ENCODE data around the gene SRP54. TPM values are rescaled to one million over a fixed set of nuclear protein-coding genes. Genes with fewer than 3 reads are reported as not detected.

SRP54 gene
- total RNA-seq, 1 donor from 2014 or later, result 74.0 TPM

- Histone ChIP-seq H3K27me3 (ENCODE audit: insufficient read depth, low read length) (no peaks in the 10 kb centered on the region), H2AFZ (ENCODE audit: low read depth, low read length) (no peak overlapping the region), H3K4me3 (ENCODE audit: insufficient read depth, low read depth, low read length) (no peak overlapping the region), H3K36me3 (ENCODE audit: insufficient read depth, low read length) (peaks cover 14% of the 10 kb centered on the region), H4K20me1 (ENCODE audit: insufficient read depth, low read length) (peaks cover 6% of the 10 kb centered on the region), H3K4me1 (ENCODE audit: insufficient read depth, low read length) (no peaks in the 10 kb centered on the region), H3K27ac (ENCODE audit: low read depth, low read length) (no peak overlapping the region), H3K9ac (ENCODE audit: low read length) (no peak overlapping the region), H3K9me3 (ENCODE audit: insufficient read depth, low read depth, low read length) (no peaks in the 10 kb centered on the region), H3K4me2 (ENCODE audit: low read length) (no peak overlapping the region), H3K79me2 (ENCODE audit: insufficient read depth, low read length) (peaks cover 15% of the 10 kb centered on the region)
- Mint-ChIP-seq H3K27ac (ENCODE audit: unreplicated experiment) (no peak overlapping the region), H3K4me3 (ENCODE audit: unreplicated experiment) (no peak overlapping the region), H3K9me3 (ENCODE audit: unreplicated experiment) (peaks cover 2% of the 10 kb centered on the region), H3K27me3 (ENCODE audit: low read depth, unreplicated experiment) (no peaks in the 10 kb centered on the region), H3K4me1 (ENCODE audit: low read depth, unreplicated experiment) (no peaks in the 10 kb centered on the region), H3K36me3 (ENCODE audit: low read depth, unreplicated experiment) (peaks cover 17% of the 10 kb centered on the region)
- TF ChIP-seq CTCF (IDR thresholded peaks at IDR 0.05; ENCODE audit: insufficient read depth, low read depth, low read length) (no peak), EZH2 (IDR thresholded peaks at IDR 0.05; ENCODE audit: insufficient read depth, low read length) (no peak)
- DNase-seq (ENCODE audit: low read depth) (no peak), FAIRE-seq (no peak)
Observed at GRCh38 chr14:35068238-35069012, 85.6 kb downstream of the SRP54 start.

- H3K4me3 Mint-ChIP-seq (ENCODE audit: unreplicated experiment), result no peak overlapping the region
- H3K27ac ChIP-seq (ENCODE audit: low read depth, low read length), result no peak overlapping the region
- TF ChIP-seq EZH2 (IDR thresholded peaks at IDR 0.05; ENCODE audit: insufficient read depth, low read length) (no peak), CTCF (IDR thresholded peaks at IDR 0.05; ENCODE audit: insufficient read depth, low read depth, low read length) (no peak)
- FAIRE-seq (no peak), DNase-seq (ENCODE audit: low read depth) (no peak)
- H3K9me3 ChIP-seq (ENCODE audit: insufficient read depth, low read depth, low read length), result no peaks in the 10 kb centered on the region
- peaks cover 19% of the 10 kb centered on the region for H3K79me2 ChIP-seq (ENCODE audit: insufficient read depth, low read length)
- no peaks in the 10 kb centered on the region for H3K4me1 Mint-ChIP-seq (ENCODE audit: low read depth, unreplicated experiment)
- H3K4me1 ChIP-seq (ENCODE audit: insufficient read depth, low read length), result no peaks in the 10 kb centered on the region
- H3K9ac ChIP-seq (ENCODE audit: low read length), result no peak overlapping the region
- peaks cover 23% of the 10 kb centered on the region for H3K36me3 Mint-ChIP-seq (ENCODE audit: low read depth, unreplicated experiment)
- H3K27ac Mint-ChIP-seq (ENCODE audit: unreplicated experiment), result no peak overlapping the region
- no peak overlapping the region for H3K4me3 ChIP-seq (ENCODE audit: insufficient read depth, low read depth, low read length)
- peaks cover 14% of the 10 kb centered on the region for H4K20me1 ChIP-seq (ENCODE audit: insufficient read depth, low read length)
- no peaks in the 10 kb centered on the region for H3K27me3 ChIP-seq (ENCODE audit: insufficient read depth, low read length)
- H3K9me3 Mint-ChIP-seq (ENCODE audit: unreplicated experiment), result no peaks in the 10 kb centered on the region
- H2AFZ ChIP-seq (ENCODE audit: low read depth, low read length), result no peak overlapping the region
- peaks cover 19% of the 10 kb centered on the region for H3K36me3 ChIP-seq (ENCODE audit: insufficient read depth, low read length)
- no peak overlapping the region for H3K4me2 ChIP-seq (ENCODE audit: low read length)
- H3K27me3 Mint-ChIP-seq (ENCODE audit: low read depth, unreplicated experiment), result no peaks in the 10 kb centered on the region
Observed at GRCh38 chr14:35072226-35072625, 89.4 kb downstream of the SRP54 start.

GRCh38 chr14:35073486-35073885, 90.7 kb downstream of the SRP54 start:
- peaks cover 23% of the 10 kb centered on the region for H3K36me3 ChIP-seq (ENCODE audit: insufficient read depth, low read length)
- Mint-ChIP-seq H3K27me3 (ENCODE audit: low read depth, unreplicated experiment) (no peaks in the 10 kb centered on the region), H3K9me3 (ENCODE audit: unreplicated experiment) (no peaks in the 10 kb centered on the region), H3K4me3 (ENCODE audit: unreplicated experiment) (no peak overlapping the region), H3K27ac (ENCODE audit: unreplicated experiment) (no peak overlapping the region), H3K36me3 (ENCODE audit: low read depth, unreplicated experiment) (peaks cover 15% of the 10 kb centered on the region), H3K4me1 (ENCODE audit: low read depth, unreplicated experiment) (no peaks in the 10 kb centered on the region)
- H4K20me1 ChIP-seq (ENCODE audit: insufficient read depth, low read length), result peaks cover 12% of the 10 kb centered on the region
- H3K4me2 ChIP-seq (ENCODE audit: low read length), result no peak overlapping the region
- peaks cover 11% of the 10 kb centered on the region for H3K79me2 ChIP-seq (ENCODE audit: insufficient read depth, low read length)
- no peak overlapping the region for H3K4me3 ChIP-seq (ENCODE audit: insufficient read depth, low read depth, low read length)
- no peaks in the 10 kb centered on the region for H3K27me3 ChIP-seq (ENCODE audit: insufficient read depth, low read length)
- H3K4me1 ChIP-seq (ENCODE audit: insufficient read depth, low read length), result no peaks in the 10 kb centered on the region
- H3K9me3 ChIP-seq (ENCODE audit: insufficient read depth, low read depth, low read length), result no peaks in the 10 kb centered on the region
- FAIRE-seq (no peak), DNase-seq (ENCODE audit: low read depth) (no peak)
- no peak overlapping the region for H3K27ac ChIP-seq (ENCODE audit: low read depth, low read length)
- TF ChIP-seq CTCF (IDR thresholded peaks at IDR 0.05; ENCODE audit: insufficient read depth, low read depth, low read length) (no peak), EZH2 (IDR thresholded peaks at IDR 0.05; ENCODE audit: insufficient read depth, low read length) (no peak)
- H2AFZ ChIP-seq (ENCODE audit: low read depth, low read length), result no peak overlapping the region
- no peak overlapping the region for H3K9ac ChIP-seq (ENCODE audit: low read length)
